HG03378 (cell line): ENCODE measurements around the gene RPL39.
A peak's percentile ranks its signal among the peaks of the same experiment; 100 is the strongest.
"Not testable (repeated sequence)": the region's sequence is repeated elsewhere in the genome, so short reads cannot be mapped to it uniquely, and the experiment has no call there.

ENCODE experiments used
- ATAC-seq: cut with Tn5 transposase; IDR thresholded peaks from one replicate; pipeline ENCODE4 v1.9.1; 2021; ENCODE audit warnings: mild to moderate bottlenecking, moderate library complexity; ENCODE audit not compliant: unreplicated experiment

Gene RPL39

GRCh38 chrX:119763836-119764387 is 27.5 kb downstream of the RPL39 start:
- ATAC-seq, result no peak

- no peak for ATAC-seq
Measured at GRCh38 chrX:119763181-119763580, 28.2 kb downstream of the RPL39 start.

GRCh38 chrX:119762718-119763117 is 28.7 kb downstream of the RPL39 start:
- no peak for ATAC-seq

GRCh38 chrX:119760026-119760877 is 31.2 kb downstream of the RPL39 start:
- ATAC-seq, result peak; percentile 31

- ATAC-seq, result no peak
Measured at GRCh38 chrX:119759248-119759766, 32.1 kb downstream of the RPL39 start.

GRCh38 chrX:119758731-119759247 is 32.6 kb downstream of the RPL39 start:
- no peak for ATAC-seq

- no peak for ATAC-seq
Measured at GRCh38 chrX:119757979-119758730, 33.3 kb downstream of the RPL39 start, which contains the start of gene SOWAHD. Gene SOWAHD (plus strand): TSS chrX:119758588. CDS start chrX:119758668, 80 bp downstream.

GRCh38 chrX:119757646-119757978 is 33.8 kb downstream of the RPL39 start:
- no peak for ATAC-seq

- ATAC-seq, result no peak
Measured at GRCh38 chrX:119756926-119757635, 34.3 kb downstream of the RPL39 start.

- ATAC-seq, result peak; percentile 72
Measured at GRCh38 chrX:119755981-119756533, 35.4 kb downstream of the RPL39 start.

- ATAC-seq, result no peak
Measured at GRCh38 chrX:119753639-119754257, 37.7 kb downstream of the RPL39 start.

GRCh38 chrX:119753001-119753400 is 38.4 kb downstream of the RPL39 start:
- no peak for ATAC-seq

- ATAC-seq, result not testable (repeated sequence)
Measured at GRCh38 chrX:119750751-119751150, 40.7 kb downstream of the RPL39 start.

GRCh38 chrX:119750131-119750530 is 41.3 kb downstream of the RPL39 start:
- not testable (repeated sequence) for ATAC-seq

- ATAC-seq, result no peak
Measured at GRCh38 chrX:119745283-119745848, 46.1 kb downstream of the RPL39 start.

- no peak for ATAC-seq
Measured at GRCh38 chrX:119738742-119739141, 52.7 kb downstream of the RPL39 start.
